ENCODE results near the gene AP3B1.

AP3B1 gene

GRCh38 chr5:78000191-78000590, 294.3 kb downstream of the AP3B1 start:
- DNase-seq = no peak

DNA sequence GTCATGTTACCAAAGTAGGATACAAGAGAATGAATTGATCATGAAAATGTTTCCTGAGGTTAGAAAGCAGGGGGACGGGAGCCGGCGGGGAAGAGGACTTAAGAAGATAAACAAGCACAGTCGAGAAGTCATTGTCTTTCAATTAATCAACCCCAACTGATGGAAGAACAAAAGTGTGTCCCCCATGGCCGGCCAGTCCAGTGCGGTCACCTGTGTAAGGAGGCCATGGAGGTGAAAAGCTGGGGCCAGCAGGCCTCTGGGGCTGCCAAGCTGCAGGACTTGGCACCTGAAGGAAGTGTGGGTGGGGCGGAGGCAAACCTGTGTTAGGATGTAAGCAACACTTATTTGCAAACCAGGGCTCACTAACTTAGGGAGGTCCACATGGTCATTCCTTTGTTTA, 295.1 kb downstream of the AP3B1 start:
- no peak for DNase-seq

DNA sequence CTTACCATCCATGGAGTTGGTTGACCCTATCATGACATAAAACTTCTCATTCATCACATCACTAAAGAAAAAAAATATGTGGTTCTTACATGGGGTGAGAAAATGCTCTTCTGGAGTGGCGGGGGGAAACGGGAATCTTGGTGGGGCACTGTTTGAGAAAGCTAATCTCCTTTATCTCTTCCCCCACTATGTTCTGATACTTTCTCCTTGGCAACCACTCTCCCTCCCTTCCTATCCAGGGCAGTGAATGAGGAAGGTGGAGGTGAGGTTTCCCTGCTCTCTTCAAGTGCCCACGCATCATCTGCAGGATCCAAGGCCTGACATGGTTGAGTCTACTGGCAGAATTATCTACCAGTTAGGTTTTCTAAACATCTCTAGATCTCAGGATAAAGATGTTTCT, 297.6 kb downstream of the AP3B1 start:
- no peak for DNase-seq

- no peak for DNase-seq
Measured at GRCh38 chr5:77995793-77996409, 298.6 kb downstream of the AP3B1 start.

DNA sequence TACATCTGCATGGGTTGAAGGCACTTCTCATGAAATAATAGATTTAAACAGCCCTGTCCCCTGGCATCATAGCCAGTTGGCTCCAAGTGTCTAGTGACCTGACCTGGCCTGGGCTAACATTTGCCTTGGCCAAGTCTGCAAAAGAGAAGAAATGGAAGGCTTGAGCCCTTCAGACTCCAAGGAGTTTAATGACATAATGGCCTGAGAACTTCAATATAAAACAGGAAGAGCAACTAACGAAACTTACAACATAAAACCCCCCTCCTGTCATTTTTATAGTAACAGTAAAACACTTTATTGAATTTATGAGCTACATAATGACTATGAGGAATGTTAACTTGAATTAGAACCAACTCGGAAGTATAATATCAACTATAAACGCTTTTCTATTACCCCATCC, 299.6 kb downstream of the AP3B1 start:
- no peak for DNase-seq

GRCh38 chr5:77993855-77994318, 300.6 kb downstream of the AP3B1 start:
- peak; percentile 61 to 82 for DNase-seq

GRCh38 chr5:77993141-77993854, 301.2 kb downstream of the AP3B1 start:
- peak in 1 of 2 experiments; percentile 76 for DNase-seq

DNA sequence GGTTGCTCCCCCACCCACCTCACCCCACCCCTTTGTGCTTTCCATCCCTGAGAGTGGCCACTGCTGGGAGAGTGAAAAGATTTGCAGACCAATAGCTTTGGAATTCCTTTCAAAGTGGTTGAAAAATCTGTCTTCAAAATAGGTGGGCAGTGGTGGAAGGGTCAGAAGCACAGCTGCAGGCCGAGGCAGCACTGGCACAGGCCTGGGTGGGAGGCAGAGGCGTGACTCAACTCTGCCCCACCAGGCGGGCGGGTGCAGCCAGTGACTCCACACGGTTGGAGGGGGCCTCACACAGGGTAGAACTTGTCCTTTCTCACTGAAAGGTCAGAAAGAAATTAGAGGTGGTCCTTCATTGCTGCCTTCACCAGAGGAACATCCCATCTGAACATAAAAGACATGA, 303.4 kb downstream of the AP3B1 start:
- no peak for DNase-seq

- DNase-seq = no peak
Measured at GRCh38 chr5:77990020-77990419, 304.5 kb downstream of the AP3B1 start.

DNA sequence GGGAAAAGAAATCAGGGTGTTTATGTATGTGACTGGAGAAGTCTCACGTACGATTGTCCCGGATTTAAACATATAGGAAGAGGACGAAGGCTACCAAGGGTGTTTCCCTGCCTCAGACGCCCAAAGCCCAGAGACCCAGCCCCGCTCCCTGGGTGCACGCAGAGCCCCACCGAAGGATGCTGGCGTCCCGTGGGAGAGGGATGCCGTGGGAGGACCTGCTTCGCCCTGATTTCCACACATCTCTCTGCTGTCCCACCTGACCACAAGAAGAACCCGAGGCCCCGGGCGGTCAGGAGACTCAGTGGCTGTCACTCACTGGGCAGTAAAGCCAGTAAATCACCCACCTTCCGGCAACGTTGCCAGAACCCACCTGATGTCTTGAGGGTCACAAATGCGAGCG, 306.5 kb downstream of the AP3B1 start:
- DNase-seq = no peak

DNA sequence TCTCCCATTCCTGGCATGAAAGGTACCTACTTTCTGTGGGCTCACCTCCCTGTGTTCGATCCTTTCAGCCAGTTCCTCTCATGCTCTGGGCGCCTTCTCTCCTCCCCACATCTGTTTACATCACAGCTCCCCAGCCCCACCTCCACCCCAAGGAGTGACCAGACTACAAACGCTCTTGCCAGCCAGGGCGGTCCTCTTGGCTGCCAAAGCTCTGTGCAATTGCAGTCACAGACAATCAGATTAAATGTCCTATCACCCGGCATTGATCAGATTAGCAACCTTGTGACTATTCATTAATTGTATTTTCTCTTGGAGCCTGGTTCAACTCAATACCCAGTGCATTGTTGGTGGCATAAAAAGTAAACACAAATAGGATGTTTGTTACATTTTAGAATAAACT, 307.2 kb downstream of the AP3B1 start:
- no peak for DNase-seq

GRCh38 chr5:77986261-77986660, 308.2 kb downstream of the AP3B1 start:
- no peak for DNase-seq

- DNase-seq = no peak
Measured at GRCh38 chr5:77985247-77985646, 309.3 kb downstream of the AP3B1 start.

DNA sequence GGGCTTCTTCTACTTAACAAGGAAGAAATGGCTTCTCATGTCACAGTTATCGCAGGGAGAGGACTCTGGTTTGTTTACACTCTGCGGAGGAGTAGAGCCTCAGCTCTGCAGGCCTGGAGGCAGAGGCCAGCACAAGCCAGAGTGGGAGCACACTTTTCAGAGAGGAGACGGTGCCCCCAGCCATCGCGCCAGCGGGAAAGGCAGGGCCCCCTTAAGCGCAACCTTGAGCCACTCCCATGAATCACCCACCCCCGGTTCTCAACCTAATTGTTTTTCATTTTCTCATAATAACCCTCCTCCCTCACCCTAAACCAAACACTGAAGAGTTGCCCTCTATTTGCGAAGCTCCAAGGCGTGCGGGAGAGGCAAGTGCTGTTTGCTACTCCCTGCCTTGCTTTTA, 309.9 kb downstream of the AP3B1 start:
- no peak for DNase-seq

- DNase-seq = no peak
Measured at GRCh38 chr5:77983482-77984199, 310.9 kb downstream of the AP3B1 start.

GRCh38 chr5:77981820-77982219, 312.7 kb downstream of the AP3B1 start:
- DNase-seq = no peak

DNA sequence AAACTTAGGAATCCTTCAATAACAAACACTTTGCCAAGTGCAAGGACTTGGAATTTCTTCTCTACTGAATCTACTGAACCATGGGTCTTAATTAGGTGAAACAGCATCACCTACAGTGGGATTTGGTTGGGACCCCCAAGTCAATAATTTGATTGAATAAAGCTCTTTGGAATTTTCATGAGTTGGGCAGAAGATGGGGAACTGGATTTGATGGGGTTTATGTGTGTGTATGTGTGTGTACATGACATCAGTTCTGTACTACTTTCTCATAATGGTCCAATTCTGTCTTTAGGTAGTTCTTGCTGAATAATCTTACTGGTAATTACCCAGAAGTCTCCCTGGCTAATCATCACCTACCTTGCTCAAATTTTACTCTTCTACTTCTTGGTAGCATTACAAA, 319.9 kb downstream of the AP3B1 start:
- DNase-seq = no peak

GRCh38 chr5:77973253-77973609, 321.3 kb downstream of the AP3B1 start:
- no peak for DNase-seq

DNA sequence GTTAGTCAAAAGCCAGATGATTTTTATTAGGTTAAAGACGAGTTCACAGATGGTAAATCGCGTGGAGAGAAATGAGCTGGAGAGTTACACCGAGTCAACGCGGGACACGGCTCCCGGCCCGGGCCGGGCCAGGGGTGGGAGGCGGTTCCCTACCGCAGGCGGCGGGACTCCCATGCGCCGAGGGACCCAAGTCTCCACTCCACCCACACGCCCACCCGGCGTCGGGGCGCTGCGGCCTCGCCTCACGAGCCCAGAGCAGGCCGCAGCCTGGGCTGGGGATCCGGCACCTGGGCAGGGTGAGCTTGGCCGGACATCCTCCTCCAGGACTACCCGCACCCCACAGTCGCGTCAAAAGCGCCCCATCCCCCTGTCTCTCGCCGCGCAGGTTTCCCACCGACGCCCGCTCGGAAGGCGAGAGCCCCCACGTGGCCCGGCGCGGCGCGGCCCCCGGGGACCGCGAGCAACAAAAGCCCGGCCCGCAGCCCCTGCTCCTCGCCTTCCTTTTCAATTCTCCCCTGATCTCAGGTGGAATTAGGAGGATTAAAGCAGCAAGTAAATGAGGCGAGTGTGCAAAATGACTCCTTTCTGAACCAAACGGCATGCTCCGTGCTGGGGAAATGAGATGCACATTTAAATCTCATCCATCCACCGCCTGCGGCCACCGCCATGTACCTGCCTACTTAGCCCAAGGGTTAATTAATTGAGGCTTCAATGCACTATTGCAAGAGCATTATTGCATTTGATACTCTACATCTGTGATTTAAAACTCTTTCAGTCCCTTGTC, 321.8 kb downstream of the AP3B1 start:
- DNase-seq = no peak

GRCh38 chr5:77971776-77972468, 322.6 kb downstream of the AP3B1 start:
- DNase-seq = peak; percentile 83 to 93

GRCh38 chr5:77970891-77971290, 323.6 kb downstream of the AP3B1 start:
- DNase-seq = no peak

DNA sequence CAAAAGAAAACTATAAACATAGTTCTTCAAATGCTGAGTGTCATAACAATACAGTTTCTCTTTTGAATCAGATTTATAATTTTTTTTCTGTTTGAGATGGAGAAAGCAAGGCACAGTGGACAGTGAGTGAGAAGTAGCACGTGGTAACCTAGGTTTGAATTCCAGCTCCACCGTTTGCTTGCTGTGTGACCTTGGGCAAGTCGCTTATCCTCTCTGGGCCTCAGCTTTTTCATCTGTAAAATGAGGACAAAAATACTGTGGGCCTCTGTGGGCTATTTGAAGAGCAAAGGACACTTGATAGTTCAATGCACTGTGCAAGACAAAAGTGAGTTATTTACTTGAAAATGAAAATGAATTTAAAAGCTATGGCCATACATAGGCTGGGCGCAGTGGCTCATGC, 330.7 kb downstream of the AP3B1 start:
- DNase-seq = no peak

Data from NCI-H2081 (cell line).